GM18505 (cell line): ENCODE results near the gene PTN.
"Not testable (repeated sequence)": the region's sequence is repeated elsewhere in the genome, so short reads cannot be mapped to it uniquely, and the experiment has no call there.

Source experiments
- ATAC-seq: cut with Tn5 transposase; IDR thresholded peaks from one replicate; pipeline ENCODE4 v1.9.1; 2021; ENCODE audit not compliant: unreplicated experiment
- POLR2A ChIP-seq: IDR thresholded peaks from 4 replicates; pipeline ENCODE4 v1.6.1; 2011; ENCODE audit warnings: borderline replicate concordance; ENCODE audit not compliant: insufficient read depth, insufficient read length; ENCODE audit errors: extremely low read depth

The PTN gene

DNA sequence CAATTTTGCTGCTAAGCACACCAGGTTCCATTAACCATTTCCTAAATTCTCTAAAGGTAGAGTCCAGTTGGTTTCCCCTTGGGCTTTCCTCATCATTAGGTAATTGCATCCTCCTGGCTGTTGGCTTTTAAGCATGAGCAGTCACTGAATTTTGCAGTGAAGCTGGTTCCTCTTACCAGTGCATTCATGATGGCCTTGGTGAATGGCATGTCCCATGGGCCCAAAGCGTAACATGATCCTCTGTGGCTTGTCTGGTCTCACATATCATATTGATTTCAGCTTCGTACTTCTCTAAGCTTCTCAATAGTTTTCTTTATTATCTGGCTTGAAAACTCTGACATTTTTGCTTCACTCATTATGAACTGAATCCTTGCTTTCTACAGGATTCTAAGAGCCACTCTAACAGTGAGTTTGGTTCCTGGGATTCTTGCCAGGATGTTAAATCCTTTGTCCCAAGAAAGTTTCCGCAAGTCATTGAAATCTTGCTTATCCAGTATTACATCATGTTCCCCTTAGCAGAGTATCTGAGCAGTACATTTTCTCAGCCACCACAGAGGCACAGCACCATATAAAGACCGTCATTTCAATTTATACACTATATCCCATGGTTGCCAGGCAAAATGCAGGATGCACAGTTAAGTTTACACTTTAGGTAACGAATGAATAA, 134.2 kb downstream of the PTN start:
- ATAC-seq = no peak
- TF ChIP-seq POLR2A = no peak

DNA sequence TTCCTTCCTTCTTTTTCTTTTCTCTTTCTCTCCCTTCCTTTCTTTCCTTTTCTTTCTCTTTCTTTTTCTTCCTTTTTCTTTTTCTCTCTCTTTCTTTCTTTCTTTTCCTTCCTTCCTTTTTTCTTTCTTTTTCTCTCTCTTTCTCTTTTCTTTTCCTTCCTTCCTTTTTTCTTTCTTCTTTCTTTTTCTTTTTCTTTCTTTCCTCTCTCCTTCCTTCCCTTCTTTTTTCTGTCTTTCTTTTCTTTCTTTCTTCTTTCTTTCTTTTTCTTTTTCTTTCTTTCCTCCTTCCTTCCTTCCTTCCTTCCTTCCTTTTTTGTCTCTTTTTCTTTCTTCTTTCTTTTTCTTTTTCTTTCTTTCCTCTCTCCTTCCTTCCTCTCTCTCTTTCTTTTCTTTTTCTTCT, 136.8 kb downstream of the PTN start:
- ATAC-seq = no peak
- no peak for TF ChIP-seq POLR2A

DNA sequence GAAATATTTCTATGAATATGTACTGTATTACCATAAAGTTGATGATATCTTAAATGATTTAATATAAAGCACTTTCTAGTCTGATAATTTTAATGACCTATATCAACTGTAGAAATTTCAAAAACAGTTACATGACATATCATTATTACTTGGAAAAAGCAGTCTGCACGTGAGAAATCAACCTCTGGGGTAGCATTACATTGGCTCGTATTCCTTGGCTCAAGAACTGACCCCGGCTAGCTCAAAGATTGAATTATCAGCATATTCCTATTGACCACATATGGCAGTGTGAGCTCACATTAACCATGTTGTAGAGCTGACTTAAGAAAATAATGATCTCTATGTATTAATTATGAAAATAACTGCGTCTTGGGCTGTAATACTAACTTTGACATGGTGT, 139.3 kb downstream of the PTN start:
- ATAC-seq = no peak

DNA sequence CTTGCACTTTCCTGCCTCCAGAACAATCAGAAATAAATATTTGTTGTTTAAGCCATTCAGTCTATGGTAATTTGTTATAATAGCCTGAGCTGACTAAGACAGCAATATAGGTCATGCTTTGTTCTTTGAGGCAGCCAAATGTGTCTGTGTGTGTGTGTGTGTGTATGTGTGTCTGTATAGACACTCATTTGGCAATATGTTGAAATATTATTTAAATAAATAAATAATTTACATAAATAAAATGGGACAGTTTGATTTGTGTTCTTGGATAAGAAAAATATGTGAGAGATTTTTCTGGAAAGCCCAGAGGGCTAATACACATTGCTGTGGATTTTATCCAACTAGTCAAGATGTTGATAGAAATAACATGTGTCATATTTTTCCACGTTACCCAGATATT, 140.2 kb downstream of the PTN start:
- no peak for TF ChIP-seq POLR2A
- no peak for ATAC-seq

More for the DNA sequence above, 139.3 kb downstream of the PTN start:
- TF ChIP-seq POLR2A = no peak

DNA sequence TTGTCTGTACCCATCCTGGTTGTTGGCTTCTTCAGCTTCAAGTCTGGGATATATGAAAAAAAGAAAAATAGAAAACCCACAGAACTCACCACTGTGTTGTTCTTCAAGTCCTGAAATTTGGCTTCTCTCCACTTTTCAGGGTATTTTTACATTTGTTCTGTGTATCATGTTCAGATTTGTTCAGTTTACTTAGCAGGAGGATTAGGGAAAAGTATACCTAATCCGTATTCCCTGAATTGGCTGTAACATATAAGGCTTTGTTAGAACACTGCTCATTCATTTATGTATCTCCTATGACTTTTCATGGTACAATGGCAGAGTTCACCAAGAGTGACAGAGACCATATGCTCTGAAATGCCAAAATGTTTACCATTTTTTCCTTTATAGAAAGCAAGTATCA, 146.9 kb downstream of the PTN start:
- ATAC-seq = no peak
- TF ChIP-seq POLR2A = no peak

DNA sequence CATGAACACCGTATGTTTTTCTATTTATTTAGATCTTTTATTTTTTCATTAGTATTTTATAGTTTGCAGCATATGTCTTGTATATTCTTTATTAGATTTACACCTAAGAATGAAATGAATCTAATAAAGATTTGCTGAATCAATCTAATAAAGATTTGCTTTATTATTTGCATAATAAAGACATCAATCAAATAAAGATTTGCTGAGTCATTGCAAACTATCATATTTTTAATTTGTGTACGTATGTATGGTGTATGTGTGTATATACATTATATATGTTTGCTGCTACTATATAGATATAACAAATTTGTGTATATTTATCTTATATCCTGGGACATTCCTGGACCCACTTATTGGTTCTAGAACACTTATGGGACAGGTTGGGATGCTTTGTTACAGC, 147.5 kb downstream of the PTN start:
- TF ChIP-seq POLR2A = no peak
- ATAC-seq = no peak

DNA sequence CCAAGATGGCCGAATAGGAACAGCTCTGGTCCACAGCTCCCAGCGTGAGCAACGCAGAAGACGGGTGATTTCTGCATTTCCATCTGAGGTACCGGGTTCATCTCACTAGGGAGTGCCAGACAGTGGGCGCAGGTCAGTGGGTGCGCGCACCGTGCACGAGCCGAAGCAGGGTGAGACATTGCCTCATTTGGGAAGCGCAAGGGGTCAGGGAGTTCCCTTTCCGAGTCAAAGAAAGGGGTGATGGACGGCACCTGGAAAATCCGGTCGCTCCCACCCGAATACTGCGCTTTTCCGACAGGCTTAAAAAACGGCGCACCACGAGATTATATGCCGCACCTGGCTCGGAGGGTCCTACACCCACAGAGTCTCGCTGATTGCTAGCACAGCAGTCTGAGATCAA, 161.9 kb downstream of the PTN start:
- ATAC-seq = not testable (repeated sequence)
